ENCODE measurements around the gene PHPT1. TPM values are rescaled to one million over a fixed set of nuclear protein-coding genes. Genes with fewer than 3 reads are reported as not detected.

The PHPT1 gene
- total and polyA plus RNA-seq, 2 of the 13 experiments (the other 11 are each of a cell fraction or from before 2014, with no cell fraction given) = 189 to 192 TPM

DNA sequence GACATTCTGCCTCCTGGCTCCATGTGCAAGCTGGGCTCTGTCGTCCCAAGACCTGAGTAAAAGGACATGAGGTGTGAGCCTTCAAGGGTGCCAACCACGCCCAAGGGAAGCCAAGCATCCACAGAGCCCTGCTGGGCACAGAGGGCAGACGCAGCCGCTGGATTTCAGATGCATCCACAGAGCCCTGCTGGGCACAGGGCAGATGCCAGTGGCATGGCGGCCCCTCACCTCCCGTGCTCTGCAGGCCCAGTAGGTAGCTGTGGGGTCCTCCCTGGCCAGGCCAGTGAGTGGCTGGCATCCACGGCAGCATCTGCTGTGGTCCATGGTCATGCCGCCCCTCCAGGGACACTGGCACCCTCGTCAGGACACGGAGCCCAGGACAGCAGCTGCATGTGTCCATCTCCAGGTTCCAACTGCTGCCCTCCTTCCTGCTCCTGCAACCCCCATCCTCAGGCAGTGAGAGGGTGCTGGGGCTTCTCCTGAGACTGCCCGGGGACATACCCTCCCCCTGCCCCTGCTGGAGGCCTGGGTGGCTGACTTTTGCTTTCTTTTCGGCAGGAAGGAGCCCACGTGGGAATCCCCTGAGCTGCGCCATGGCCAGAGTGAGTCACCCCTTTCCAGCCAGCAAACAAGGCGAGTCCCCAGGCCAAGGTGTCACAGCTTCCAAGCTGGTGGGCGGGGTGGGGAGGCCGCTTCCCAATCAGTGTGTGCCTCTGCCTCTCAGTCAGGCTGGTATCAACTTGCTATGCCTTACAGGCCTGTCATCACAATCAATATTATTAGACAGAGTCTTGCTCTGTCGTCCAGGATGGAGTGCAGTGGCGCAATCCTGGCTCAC lies 33.1 kb downstream of the PHPT1 start (continued):
- TF ChIP-seq NONO (IDR thresholded peaks at IDR 0.05) = no peak
- TF ChIP-seq NONO (CRISPR knock-in tag; conservative IDR thresholded peaks at IDR 0.05) = peak; percentile 63
- 0 out of 2 replicates have a peak, but pooled peaks have one; percentile 56 for TF ChIP-seq ZNF329 (CRISPR knock-in tag; IDR thresholded peaks at IDR 0.05; ENCODE audit: low read depth)
- TF ChIP-seq ZNF83 (CRISPR knock-in tag; IDR thresholded peaks at IDR 0.05; ENCODE audit: borderline replicate concordance) = no peak
- TF ChIP-seq, protein P1, sequence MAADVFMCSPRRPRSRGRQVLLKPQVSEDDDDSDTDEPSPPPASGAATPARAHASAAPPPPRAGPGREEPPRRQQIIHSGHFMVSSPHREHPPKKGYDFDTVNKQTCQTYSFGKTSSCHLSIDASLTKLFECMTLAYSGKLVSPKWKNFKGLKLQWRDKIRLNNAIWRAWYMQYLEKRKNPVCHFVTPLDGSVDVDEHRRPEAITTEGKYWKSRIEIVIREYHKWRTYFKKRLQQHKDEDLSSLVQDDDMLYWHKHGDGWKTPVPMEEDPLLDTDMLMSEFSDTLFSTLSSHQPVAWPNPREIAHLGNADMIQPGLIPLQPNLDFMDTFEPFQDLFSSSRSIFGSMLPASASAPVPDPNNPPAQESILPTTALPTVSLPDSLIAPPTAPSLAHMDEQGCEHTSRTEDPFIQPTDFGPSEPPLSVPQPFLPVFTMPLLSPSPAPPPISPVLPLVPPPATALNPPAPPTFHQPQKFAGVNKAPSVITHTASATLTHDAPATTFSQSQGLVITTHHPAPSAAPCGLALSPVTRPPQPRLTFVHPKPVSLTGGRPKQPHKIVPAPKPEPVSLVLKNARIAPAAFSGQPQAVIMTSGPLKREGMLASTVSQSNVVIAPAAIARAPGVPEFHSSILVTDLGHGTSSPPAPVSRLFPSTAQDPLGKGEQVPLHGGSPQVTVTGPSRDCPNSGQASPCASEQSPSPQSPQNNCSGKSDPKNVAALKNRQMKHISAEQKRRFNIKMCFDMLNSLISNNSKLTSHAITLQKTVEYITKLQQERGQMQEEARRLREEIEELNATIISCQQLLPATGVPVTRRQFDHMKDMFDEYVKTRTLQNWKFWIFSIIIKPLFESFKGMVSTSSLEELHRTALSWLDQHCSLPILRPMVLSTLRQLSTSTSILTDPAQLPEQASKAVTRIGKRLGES (CRISPR knock-in tag; IDR thresholded peaks at IDR 0.05; ENCODE audit: borderline replicate concordance) = no peak
- no peak for TF ChIP-seq REL (CRISPR knock-in tag; conservative IDR thresholded peaks at IDR 0.05)
- TF ChIP-seq ZFP36 (IDR thresholded peaks at IDR 0.05; ENCODE audit: borderline replicate concordance, low read depth, low read length, partially characterized antibody) = no peak
- no peak for TF ChIP-seq ZNF569 (CRISPR knock-in tag; IDR thresholded peaks at IDR 0.05; ENCODE audit: borderline replicate concordance)
- no peak for TF ChIP-seq NKX3-1 (CRISPR knock-in tag; IDR thresholded peaks at IDR 0.05)
- peak; percentile 38; the same call in 1 of the 2 replicates for TF ChIP-seq CHD4 (IDR thresholded peaks at IDR 0.05; ENCODE audit: borderline replicate concordance, low read length)
- peak; percentile 92 for TF ChIP-seq CEBPB (IDR thresholded peaks at IDR 0.05; ENCODE audit: borderline replicate concordance, low read depth, low read length)
- TF ChIP-seq ZNF577 (CRISPR knock-in tag; IDR thresholded peaks at IDR 0.05; ENCODE audit: borderline replicate concordance, low read depth) = no peak
- no peak for TF ChIP-seq HNRNPK (IDR thresholded peaks at IDR 0.05; ENCODE audit: low read depth, low read length, poor library complexity, severe bottlenecking)
- TF ChIP-seq, protein P2, sequence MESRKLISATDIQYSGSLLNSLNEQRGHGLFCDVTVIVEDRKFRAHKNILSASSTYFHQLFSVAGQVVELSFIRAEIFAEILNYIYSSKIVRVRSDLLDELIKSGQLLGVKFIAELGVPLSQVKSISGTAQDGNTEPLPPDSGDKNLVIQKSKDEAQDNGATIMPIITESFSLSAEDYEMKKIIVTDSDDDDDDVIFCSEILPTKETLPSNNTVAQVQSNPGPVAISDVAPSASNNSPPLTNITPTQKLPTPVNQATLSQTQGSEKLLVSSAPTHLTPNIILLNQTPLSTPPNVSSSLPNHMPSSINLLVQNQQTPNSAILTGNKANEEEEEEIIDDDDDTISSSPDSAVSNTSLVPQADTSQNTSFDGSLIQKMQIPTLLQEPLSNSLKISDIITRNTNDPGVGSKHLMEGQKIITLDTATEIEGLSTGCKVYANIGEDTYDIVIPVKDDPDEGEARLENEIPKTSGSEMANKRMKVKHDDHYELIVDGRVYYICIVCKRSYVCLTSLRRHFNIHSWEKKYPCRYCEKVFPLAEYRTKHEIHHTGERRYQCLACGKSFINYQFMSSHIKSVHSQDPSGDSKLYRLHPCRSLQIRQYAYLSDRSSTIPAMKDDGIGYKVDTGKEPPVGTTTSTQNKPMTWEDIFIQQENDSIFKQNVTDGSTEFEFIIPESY (CRISPR knock-in tag; IDR thresholded peaks at IDR 0.05) = peak; percentile 29; the same call in 1 of the 2 replicates
- no peak for TF ChIP-seq MTA3 (CRISPR knock-in tag; IDR thresholded peaks at IDR 0.05)
- TF ChIP-seq, protein P3, sequence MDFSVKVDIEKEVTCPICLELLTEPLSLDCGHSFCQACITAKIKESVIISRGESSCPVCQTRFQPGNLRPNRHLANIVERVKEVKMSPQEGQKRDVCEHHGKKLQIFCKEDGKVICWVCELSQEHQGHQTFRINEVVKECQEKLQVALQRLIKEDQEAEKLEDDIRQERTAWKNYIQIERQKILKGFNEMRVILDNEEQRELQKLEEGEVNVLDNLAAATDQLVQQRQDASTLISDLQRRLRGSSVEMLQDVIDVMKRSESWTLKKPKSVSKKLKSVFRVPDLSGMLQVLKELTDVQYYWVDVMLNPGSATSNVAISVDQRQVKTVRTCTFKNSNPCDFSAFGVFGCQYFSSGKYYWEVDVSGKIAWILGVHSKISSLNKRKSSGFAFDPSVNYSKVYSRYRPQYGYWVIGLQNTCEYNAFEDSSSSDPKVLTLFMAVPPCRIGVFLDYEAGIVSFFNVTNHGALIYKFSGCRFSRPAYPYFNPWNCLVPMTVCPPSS (IDR thresholded peaks at IDR 0.05) = no peak
- TF ChIP-seq KMT2A (CRISPR knock-in tag; IDR thresholded peaks at IDR 0.05) = peak; percentile 75
- peak; percentile 60 for TF ChIP-seq GABPB1 (CRISPR knock-in tag; IDR thresholded peaks at IDR 0.05)
- TF ChIP-seq POLR2G (IDR thresholded peaks at IDR 0.05; ENCODE audit: low read depth, low read length) = peak; percentile 25; the same call in 1 of the 2 replicates
- no peak for TF ChIP-seq IKZF1 (IDR thresholded peaks at IDR 0.05)
- TF ChIP-seq HDAC2 (CRISPR knock-in tag; IDR thresholded peaks at IDR 0.05) = peak; percentile 87
- no peak for TF ChIP-seq ZMYM4 (CRISPR knock-in tag; IDR thresholded peaks at IDR 0.05)
- TF ChIP-seq, protein P4, sequence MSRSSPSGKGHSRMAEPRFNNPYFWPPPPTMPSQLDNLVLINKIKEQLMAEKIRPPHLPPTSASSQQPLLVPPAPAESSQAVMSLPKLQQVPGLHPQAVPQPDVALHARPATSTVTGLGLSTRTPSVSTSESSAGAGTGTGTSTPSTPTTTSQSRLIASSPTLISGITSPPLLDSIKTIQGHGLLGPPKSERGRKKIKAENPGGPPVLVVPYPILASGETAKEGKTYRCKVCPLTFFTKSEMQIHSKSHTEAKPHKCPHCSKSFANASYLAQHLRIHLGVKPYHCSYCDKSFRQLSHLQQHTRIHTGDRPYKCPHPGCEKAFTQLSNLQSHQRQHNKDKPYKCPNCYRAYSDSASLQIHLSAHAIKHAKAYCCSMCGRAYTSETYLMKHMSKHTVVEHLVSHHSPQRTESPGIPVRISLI (CRISPR knock-in tag; IDR thresholded peaks at IDR 0.05; ENCODE audit: borderline replicate concordance) = peak; percentile 59; the same call in 1 of the 2 replicates

All from HepG2 (cell line).